ENCODE data around the gene EXOC3L4. TPM values are rescaled to one million over a fixed set of nuclear protein-coding genes. Genes with fewer than 3 reads are reported as not detected.

The EXOC3L4 gene
- total and polyA plus RNA-seq, 9 of the 15 experiments (the other 6 are each of a cell fraction or from before 2014, with no cell fraction given): 0.10 to 6.7 (median 0.98) TPM; not detected in 1

GRCh38 chr14:103107941-103108748, 13.6 kb downstream of the EXOC3L4 start (continued):
- TF ChIP-seq ZNF407 (IDR thresholded peaks at IDR 0.05; ENCODE audit: low read depth): no peak
- no peak for TF ChIP-seq NFIX (CRISPR knock-in tag; IDR thresholded peaks at IDR 0.05; ENCODE audit: low read depth)
- TF ChIP-seq SMARCA4 (IDR thresholded peaks at IDR 0.05): no peak
- TF ChIP-seq ATF1 (CRISPR knock-in tag; IDR thresholded peaks at IDR 0.05): no peak
- no peak for TF ChIP-seq ATF1 (tag; IDR thresholded peaks at IDR 0.05)
- no peak for TF ChIP-seq ZNF41 (CRISPR knock-in tag; conservative IDR thresholded peaks at IDR 0.05)
- no peak for TF ChIP-seq ZNF449 (CRISPR knock-in tag; IDR thresholded peaks at IDR 0.05)
- no peak for TF ChIP-seq ZFP30 (CRISPR knock-in tag; IDR thresholded peaks at IDR 0.05; ENCODE audit: borderline replicate concordance)
- TF ChIP-seq ZNF583 (CRISPR knock-in tag; IDR thresholded peaks at IDR 0.05): peak; percentile 70; the same call in 1 of the 2 replicates
- TF ChIP-seq ZBTB34 (CRISPR knock-in tag; IDR thresholded peaks at IDR 0.05): no peak
- no peak for TF ChIP-seq PTBP1 (IDR thresholded peaks at IDR 0.05; ENCODE audit: low read depth, low read length)
- TF ChIP-seq ZNF507 (tag; conservative IDR thresholded peaks at IDR 0.05): no peak
- no peak for TF ChIP-seq SMARCE1 (IDR thresholded peaks at IDR 0.05)
